ENCODE results near the gene SLC44A1.

Gene SLC44A1

GRCh38 chr9:105297442-105298075, 53.1 kb downstream of the SLC44A1 start:
- DNase-seq (ENCODE audit: low read depth in 3 of 3, low spot score in 1 of 3), result no peak

- no peak for DNase-seq (ENCODE audit: low read depth in 3 of 3, low spot score in 1 of 3)
These were observed 54.9 kb downstream of the SLC44A1 start for GRCh38 chr9:105299190-105299854.

- no peak for DNase-seq (ENCODE audit: low read depth in 3 of 3, low spot score in 1 of 3)
These were observed 58.3 kb downstream of the SLC44A1 start for GRCh38 chr9:105302728-105303127.

- no peak for DNase-seq (ENCODE audit: low read depth in 3 of 3, low spot score in 1 of 3)
These were observed 61.4 kb downstream of the SLC44A1 start for GRCh38 chr9:105305856-105306255.

GRCh38 chr9:105306351-105307140, 62.1 kb downstream of the SLC44A1 start:
- no peak for DNase-seq (ENCODE audit: low read depth in 3 of 3, low spot score in 1 of 3)

GRCh38 chr9:105307591-105308130, 63.2 kb downstream of the SLC44A1 start:
- no peak for DNase-seq (ENCODE audit: low read depth in 3 of 3, low spot score in 1 of 3)

GRCh38 chr9:105308461-105309341, 64.2 kb downstream of the SLC44A1 start:
- DNase-seq (ENCODE audit: low read depth in 3 of 3, low spot score in 1 of 3), result no peak

- DNase-seq (ENCODE audit: low read depth in 3 of 3, low spot score in 1 of 3), result no peak
These were observed 65.1 kb downstream of the SLC44A1 start for GRCh38 chr9:105309531-105309931.

- no peak for DNase-seq (ENCODE audit: low read depth in 3 of 3, low spot score in 1 of 3)
These were observed 66.9 kb downstream of the SLC44A1 start for GRCh38 chr9:105311306-105311705.

GRCh38 chr9:105313238-105313637, 68.8 kb downstream of the SLC44A1 start:
- no peak for DNase-seq (ENCODE audit: low read depth in 3 of 3, low spot score in 1 of 3)

- no peak for DNase-seq (ENCODE audit: low read depth in 3 of 3, low spot score in 1 of 3)
These were observed 72.3 kb downstream of the SLC44A1 start for GRCh38 chr9:105316703-105317102.

GRCh38 chr9:105318729-105319191, 74.3 kb downstream of the SLC44A1 start:
- DNase-seq (ENCODE audit: low read depth in 3 of 3, low spot score in 1 of 3), result no peak

GRCh38 chr9:105319202-105319813, 74.9 kb downstream of the SLC44A1 start:
- DNase-seq (ENCODE audit: low read depth in 3 of 3, low spot score in 1 of 3), result no peak

GRCh38 chr9:105320568-105320967, 76.1 kb downstream of the SLC44A1 start:
- no peak for DNase-seq (ENCODE audit: low read depth in 3 of 3, low spot score in 1 of 3)

- no peak for DNase-seq (ENCODE audit: low read depth in 3 of 3, low spot score in 1 of 3)
These were observed 83.8 kb downstream of the SLC44A1 start for GRCh38 chr9:105328296-105328695.

GRCh38 chr9:105328872-105329718, 84.6 kb downstream of the SLC44A1 start:
- no peak for DNase-seq (ENCODE audit: low read depth in 3 of 3, low spot score in 1 of 3)

GRCh38 chr9:105329719-105330062, 85.2 kb downstream of the SLC44A1 start:
- DNase-seq (ENCODE audit: low read depth in 3 of 3, low spot score in 1 of 3), result no peak

GRCh38 chr9:105330201-105330600, 85.8 kb downstream of the SLC44A1 start:
- DNase-seq (ENCODE audit: low read depth in 3 of 3, low spot score in 1 of 3), result no peak

GRCh38 chr9:105330755-105331154, 86.3 kb downstream of the SLC44A1 start:
- DNase-seq (ENCODE audit: low read depth in 3 of 3, low spot score in 1 of 3), result no peak

- DNase-seq (ENCODE audit: low read depth in 3 of 3, low spot score in 1 of 3), result no peak
These were observed 86.7 kb downstream of the SLC44A1 start for GRCh38 chr9:105331160-105331559.
